Measurements from ENCODE around the gene CARMIL3. TPM values are rescaled to one million over a fixed set of nuclear protein-coding genes. Genes with fewer than 3 reads are reported as not detected.

CARMIL3 gene
- total RNA-seq, 1 experiment from 2014 or later: 1.00 TPM

GRCh38 chr14:24078146-24078545, 26.3 kb downstream of the CARMIL3 start:
- H3K27ac Mint-ChIP-seq (ENCODE audit: unreplicated experiment): no peak overlapping the region
- Histone ChIP-seq H3K36me3 (ENCODE audit: control insufficient read depth, insufficient read depth, low read length) (no peaks in the 10 kb centered on the region), H3K27me3 (replicated peaks; ENCODE audit: control insufficient read depth, insufficient read depth, low read length) (no peaks in the 10 kb centered on the region; the same call in 1 of the 2 replicates), H3K9me3 (no peaks in the 10 kb centered on the region), H3K4me1 (peaks cover 14% of the 10 kb centered on the region), H3K4me3 (ENCODE audit: low read depth, low read length) (no peak overlapping the region)
- H3K4me3 Mint-ChIP-seq (ENCODE audit: unreplicated experiment): no peak overlapping the region
- BruUV-seq (replicated peaks): no TSS peak
- H3K9me3 Mint-ChIP-seq (ENCODE audit: unreplicated experiment): no peaks in the 10 kb centered on the region
- TF ChIP-seq CTCF (IDR thresholded peaks at IDR 0.05; ENCODE audit: insufficient read depth in 1 of 2, low read depth in 1 of 2, low read length in 1 of 2, severe bottlenecking in 1 of 2, unreplicated experiment in 1 of 2): no peak
- no peak for DNase-seq
- peaks cover 16% of the 10 kb centered on the region for H3K4me1 Mint-ChIP-seq (ENCODE audit: low read depth, unreplicated experiment)
- peaks cover 10% of the 10 kb centered on the region for H3K36me3 Mint-ChIP-seq (ENCODE audit: insufficient read depth, unreplicated experiment)
- intact Hi-C loops (cut with micrococcal nuclease; ENCODE audit: unreplicated experiment): no loop called here
- no peaks in the 10 kb centered on the region for H3K27me3 Mint-ChIP-seq (ENCODE audit: insufficient read depth, unreplicated experiment)
- CTCF ChIA-PET: no interaction called here
- POLR2A ChIA-PET: no interaction called here

- Mint-ChIP-seq H3K27me3 (ENCODE audit: insufficient read depth, unreplicated experiment) (no peaks in the 10 kb centered on the region), H3K4me1 (ENCODE audit: low read depth, unreplicated experiment) (peaks cover 15% of the 10 kb centered on the region), H3K36me3 (ENCODE audit: insufficient read depth, unreplicated experiment) (peaks cover 10% of the 10 kb centered on the region), H3K27ac (ENCODE audit: unreplicated experiment) (no peak overlapping the region), H3K9me3 (ENCODE audit: unreplicated experiment) (no peaks in the 10 kb centered on the region), H3K4me3 (ENCODE audit: unreplicated experiment) (no peak overlapping the region)
- intact Hi-C loops (cut with micrococcal nuclease; ENCODE audit: unreplicated experiment): no loop called here
- no peak overlapping the region for H3K4me3 ChIP-seq (ENCODE audit: low read depth, low read length)
- H3K27me3 ChIP-seq (replicated peaks; ENCODE audit: control insufficient read depth, insufficient read depth, low read length): no peaks in the 10 kb centered on the region; the same call in 1 of the 2 replicates
- no peak for TF ChIP-seq CTCF (IDR thresholded peaks at IDR 0.05; ENCODE audit: insufficient read depth in 1 of 2, low read depth in 1 of 2, low read length in 1 of 2, severe bottlenecking in 1 of 2, unreplicated experiment in 1 of 2)
- no TSS peak for BruUV-seq (replicated peaks)
- no peaks in the 10 kb centered on the region for H3K36me3 ChIP-seq (ENCODE audit: control insufficient read depth, insufficient read depth, low read length)
- ChIA-PET POLR2A (interaction anchor here (4.4 kb wide), 1 partner anchor 14 kb away, joined by 27 read pairs; the partner anchor contains the start of gene PCK2), CTCF (interaction anchor here (0.7 kb wide), 1 partner anchor 9 kb away, joined by 4 read pairs; no protein-coding TSS in a partner anchor)
- DNase-seq: no peak
- H3K9me3 ChIP-seq: no peaks in the 10 kb centered on the region
- peaks cover 14% of the 10 kb centered on the region for H3K4me1 ChIP-seq
These were observed 27.8 kb downstream of the CARMIL3 start for GRCh38 chr14:24079491-24080141.

- H3K27ac Mint-ChIP-seq (ENCODE audit: unreplicated experiment): no peak overlapping the region
These were observed 28.3 kb downstream of the CARMIL3 start for GRCh38 chr14:24080142-24080530.

More at GRCh38 chr14:24080142-24080530, 28.3 kb downstream of the CARMIL3 start:
- CTCF ChIA-PET: interaction anchor here (0.9 to 2.6 kb wide), 6 partner anchors 10 to 28 kb away, joined by 3 to 15 read pairs (median 8); partner anchors contain the start of gene PCK2
- DNase-seq: no peak
- POLR2A ChIA-PET: interaction anchor here (4.4 kb wide), 1 partner anchor 14 kb away, joined by 27 read pairs; the partner anchor contains the start of gene PCK2
- no peak for TF ChIP-seq CTCF (IDR thresholded peaks at IDR 0.05; ENCODE audit: insufficient read depth in 1 of 2, low read depth in 1 of 2, low read length in 1 of 2, severe bottlenecking in 1 of 2, unreplicated experiment in 1 of 2)
- Histone ChIP-seq H3K27me3 (replicated peaks; ENCODE audit: control insufficient read depth, insufficient read depth, low read length) (no peaks in the 10 kb centered on the region; the same call in 1 of the 2 replicates), H3K4me3 (ENCODE audit: low read depth, low read length) (no peak overlapping the region), H3K36me3 (ENCODE audit: control insufficient read depth, insufficient read depth, low read length) (no peaks in the 10 kb centered on the region), H3K9me3 (no peaks in the 10 kb centered on the region), H3K4me1 (peaks cover 14% of the 10 kb centered on the region)
- Mint-ChIP-seq H3K4me3 (ENCODE audit: unreplicated experiment) (peak overlapping the region; percentile 78), H3K4me1 (ENCODE audit: low read depth, unreplicated experiment) (peaks cover 10% of the 10 kb centered on the region), H3K36me3 (ENCODE audit: insufficient read depth, unreplicated experiment) (peaks cover 10% of the 10 kb centered on the region), H3K9me3 (ENCODE audit: unreplicated experiment) (no peaks in the 10 kb centered on the region), H3K27me3 (ENCODE audit: insufficient read depth, unreplicated experiment) (no peaks in the 10 kb centered on the region)
- intact Hi-C loops (cut with micrococcal nuclease; ENCODE audit: unreplicated experiment): no loop called here
- no TSS peak for BruUV-seq (replicated peaks)
